ENCODE results near the gene G0S2. TPM values are rescaled to one million over a fixed set of nuclear protein-coding genes. Genes with fewer than 3 reads are reported as not detected.
A peak's percentile ranks its signal among the peaks of the same experiment; 100 is the strongest.

The G0S2 gene
- total RNA-seq, 2 donors from 2014 or later = 13.3 to 46.4 TPM

DNA sequence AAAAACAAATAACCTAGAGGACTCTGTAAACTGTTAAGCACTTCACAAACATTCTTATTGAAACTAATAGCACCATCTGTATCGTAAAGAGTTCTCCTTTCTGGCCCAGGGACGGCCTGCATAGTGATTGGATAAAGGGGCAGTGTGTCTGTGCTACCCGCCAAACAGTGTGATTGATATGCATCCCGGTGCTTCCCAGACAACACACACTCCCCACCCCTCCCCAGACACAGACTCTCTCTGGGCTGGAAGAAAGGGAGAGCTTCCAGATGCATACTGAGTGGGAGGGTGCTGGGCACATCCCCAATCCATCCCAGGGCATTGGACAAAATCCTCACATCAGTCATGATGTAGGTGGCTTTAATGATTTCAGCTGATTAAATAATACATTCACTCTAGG lies 33.1 kb downstream of the G0S2 start:
- 51% methylated on average over 4 of the region's 4 CpGs for WGBS
- H3K9me3 ChIP-seq = no peaks in the 10 kb centered on the region
- H3K27me3 ChIP-seq (replicated peaks; ENCODE audit: insufficient read depth) = no peaks in the 10 kb centered on the region
- TF ChIP-seq POLR2AphosphoS5 (IDR thresholded peaks at IDR 0.05) (no peak), CTCF (IDR thresholded peaks at IDR 0.05) (no peak), POLR2A (IDR thresholded peaks at IDR 0.05) (no peak)
- H3K4me3 ChIP-seq = no peak overlapping the region
- intact Hi-C loops (cut with DNase I) = no loop called here
- no peak overlapping the region for H3K27ac ChIP-seq
- DNase-seq (ENCODE audit: low spot score) = no peak
- no peaks in the 10 kb centered on the region for H3K36me3 ChIP-seq
- H3K4me1 ChIP-seq (replicated peaks) = no peaks in the 10 kb centered on the region

DNA sequence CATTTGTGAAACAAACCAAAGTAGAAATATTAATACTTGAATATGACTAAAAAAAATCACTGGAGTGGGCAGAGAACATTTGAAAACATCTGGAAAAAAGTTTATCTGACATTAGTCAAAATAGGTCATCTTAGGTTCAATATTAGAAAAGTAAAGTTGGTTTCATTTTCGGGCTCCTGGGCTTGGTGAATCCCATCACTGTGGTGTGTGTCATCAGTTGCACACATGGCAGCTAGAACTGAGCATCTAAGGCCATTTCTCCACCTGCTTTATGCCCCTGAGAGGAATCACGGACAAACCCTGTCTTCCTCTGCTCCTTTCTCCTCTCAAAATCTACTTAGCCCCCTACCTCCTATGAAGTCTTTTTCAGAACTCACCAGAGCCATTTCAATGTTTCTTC lies 34.9 kb downstream of the G0S2 start:
- 90% methylated on average over 2 of the region's 2 CpGs for WGBS
- TF ChIP-seq POLR2AphosphoS5 (IDR thresholded peaks at IDR 0.05) = no peak
- no peak for TF ChIP-seq POLR2A (IDR thresholded peaks at IDR 0.05)
- H3K4me1 ChIP-seq (replicated peaks) = no peaks in the 10 kb centered on the region
- H3K36me3 ChIP-seq = no peaks in the 10 kb centered on the region
- no peaks in the 10 kb centered on the region for H3K9me3 ChIP-seq
- no peaks in the 10 kb centered on the region for H3K27me3 ChIP-seq (replicated peaks; ENCODE audit: insufficient read depth)
- DNase-seq (ENCODE audit: low spot score) = no peak
- intact Hi-C loops (cut with DNase I) = no loop called here
- H3K27ac ChIP-seq = no peak overlapping the region
- no peak overlapping the region for H3K4me3 ChIP-seq

- TF ChIP-seq POLR2A (IDR thresholded peaks at IDR 0.05) = no peak
- no peak overlapping the region for H3K4me3 ChIP-seq
- 70% methylated on average over 3 of the region's 3 CpGs for WGBS
- H3K27ac ChIP-seq = no peak overlapping the region
- no peaks in the 10 kb centered on the region for H3K36me3 ChIP-seq
- DNase-seq (ENCODE audit: low spot score) = no peak
- H3K27me3 ChIP-seq (replicated peaks; ENCODE audit: insufficient read depth) = no peaks in the 10 kb centered on the region
- intact Hi-C loops (cut with DNase I) = no loop called here
- no peaks in the 10 kb centered on the region for H3K9me3 ChIP-seq
- H3K4me1 ChIP-seq (replicated peaks) = no peaks in the 10 kb centered on the region
Measured at GRCh38 chr1:209710847-209711246, 35.6 kb downstream of the G0S2 start.

GRCh38 chr1:209714338-209714737 lies 39.1 kb downstream of the G0S2 start:
- TF ChIP-seq POLR2A (IDR thresholded peaks at IDR 0.05) = no peak
- no peak for TF ChIP-seq CTCF (IDR thresholded peaks at IDR 0.05)
- no peak for TF ChIP-seq POLR2AphosphoS5 (IDR thresholded peaks at IDR 0.05)
- Histone ChIP-seq H3K36me3 (no peaks in the 10 kb centered on the region), H3K4me1 (replicated peaks) (no peaks in the 10 kb centered on the region), H3K27ac (no peak overlapping the region), H3K27me3 (replicated peaks; ENCODE audit: insufficient read depth) (no peaks in the 10 kb centered on the region), H3K4me3 (no peak overlapping the region), H3K9me3 (no peaks in the 10 kb centered on the region)
- WGBS = 94% methylated on average over 2 of the region's 2 CpGs
- no peak for DNase-seq (ENCODE audit: low spot score)
- intact Hi-C loops (cut with DNase I) = no loop called here

GRCh38 chr1:209715314-209715713 lies 40.1 kb downstream of the G0S2 start:
- intact Hi-C loops (cut with DNase I) = no loop called here
- H3K4me3 ChIP-seq = no peak overlapping the region
- H3K9me3 ChIP-seq = no peaks in the 10 kb centered on the region
- no peak for DNase-seq (ENCODE audit: low spot score)
- H3K36me3 ChIP-seq = no peaks in the 10 kb centered on the region
- no peaks in the 10 kb centered on the region for H3K4me1 ChIP-seq (replicated peaks)
- H3K27me3 ChIP-seq (replicated peaks; ENCODE audit: insufficient read depth) = no peaks in the 10 kb centered on the region
- H3K27ac ChIP-seq = no peak overlapping the region
- TF ChIP-seq POLR2A (IDR thresholded peaks at IDR 0.05) (no peak), POLR2AphosphoS5 (IDR thresholded peaks at IDR 0.05) (peak; percentile 43)

- Histone ChIP-seq H3K9me3 (no peaks in the 10 kb centered on the region), H3K36me3 (no peaks in the 10 kb centered on the region), H3K4me1 (replicated peaks) (no peaks in the 10 kb centered on the region), H3K27ac (no peak overlapping the region), H3K27me3 (replicated peaks; ENCODE audit: insufficient read depth) (no peaks in the 10 kb centered on the region), H3K4me3 (no peak overlapping the region)
- intact Hi-C loops (cut with DNase I) = no loop called here
- TF ChIP-seq POLR2AphosphoS5 (IDR thresholded peaks at IDR 0.05) (no peak), CTCF (IDR thresholded peaks at IDR 0.05) (no peak), POLR2A (IDR thresholded peaks at IDR 0.05) (no peak)
- WGBS = 78% methylated on average over 2 of the region's 2 CpGs
- DNase-seq (ENCODE audit: low spot score) = no peak
Measured at GRCh38 chr1:209717818-209718217, 42.6 kb downstream of the G0S2 start.

Measured in prostate gland (tissue), 2 donors.